A549 (cell line): ENCODE data around the gene CCNQ.

Source experiments
- CHD2 ChIP-seq: fragments of 150-350 bp; IDR thresholded peaks from 2 replicates; pipeline ENCODE4 v1.6.1; 2014; ENCODE audit warnings: low read length; ENCODE audit not compliant: partially characterized antibody
- JUNB ChIP-seq: fragments of >200 bp; sonication (Bioruptor Twin); formaldehyde crosslinking; IDR thresholded peaks from 2 replicates; pipeline ENCODE4 v1.6.1; 2016
- POLR2AphosphoS2 ChIP-seq: conservative IDR thresholded peaks from 2 replicates; pipeline ENCODE4 v1.6.1; 2012; ENCODE audit warnings: low read length, improper control_type of control experiment, inconsistent platforms
- RAD21 ChIP-seq, 2 experiments: fragments of >200 bp in 1 of 2; sonication (Bioruptor Twin) in 1 of 2; formaldehyde crosslinking in 1 of 2; IDR thresholded peaks in 1 of 2; conservative IDR thresholded peaks in 1 of 2; 2 replicates in 1 of 2; 3 replicates in 1 of 2; pipeline ENCODE4 v1.6.1; 2012 to 2018; ENCODE audit warnings: inconsistent platforms in 1 of 2
- SMC3 ChIP-seq: fragments of >200 bp; sonication (Bioruptor Twin); formaldehyde crosslinking; IDR thresholded peaks from 3 replicates; pipeline ENCODE4 v1.6.1; 2018; ENCODE audit warnings: inconsistent platforms
- TF ChIP-seq, protein P1 (sequence below): fragments of >200 bp; sonication (Bioruptor Twin); formaldehyde crosslinking; IDR thresholded peaks from 3 replicates; pipeline ENCODE4 v1.5.1; 2016
- TF ChIP-seq, protein P2 (sequence below): fragments of 200-600 bp; sonication (generic); IDR thresholded peaks from 2 replicates; pipeline ENCODE4 v1.6.1; 2016; ENCODE audit warnings: antibody characterized with exemption, mild to moderate bottlenecking, moderate library complexity

DNA sequence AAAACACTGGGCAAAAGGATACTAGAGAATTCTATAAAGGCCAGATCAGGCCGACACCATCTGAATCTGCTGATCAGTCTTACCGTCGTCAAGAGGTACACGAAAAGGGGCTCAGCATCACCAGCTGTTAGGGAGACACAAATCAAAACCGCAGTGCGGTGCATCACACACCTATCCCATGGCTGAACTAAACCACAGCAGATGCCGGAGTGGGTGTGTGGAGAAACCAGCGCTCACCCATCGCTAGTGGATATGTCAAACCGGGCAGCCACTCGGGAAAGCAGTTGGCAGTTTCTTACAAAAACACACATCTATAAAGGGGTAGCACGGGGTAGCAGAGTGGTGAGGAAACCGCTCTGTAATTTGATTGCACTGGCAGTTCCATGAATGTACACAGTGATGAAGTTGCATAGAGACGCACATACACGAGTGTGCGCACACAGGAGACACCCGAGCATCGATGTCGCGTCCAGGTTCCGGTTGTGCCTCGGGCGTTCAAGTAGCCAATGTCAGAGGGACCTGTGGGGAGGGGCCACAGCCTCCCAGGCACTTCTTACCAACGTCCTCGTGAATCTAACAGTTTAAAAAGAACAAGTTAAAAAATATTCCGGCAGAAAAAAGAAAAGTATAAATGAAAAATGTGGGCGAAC lies 23.1 kb upstream of the CCNQ start:
- TF ChIP-seq, protein P1, sequence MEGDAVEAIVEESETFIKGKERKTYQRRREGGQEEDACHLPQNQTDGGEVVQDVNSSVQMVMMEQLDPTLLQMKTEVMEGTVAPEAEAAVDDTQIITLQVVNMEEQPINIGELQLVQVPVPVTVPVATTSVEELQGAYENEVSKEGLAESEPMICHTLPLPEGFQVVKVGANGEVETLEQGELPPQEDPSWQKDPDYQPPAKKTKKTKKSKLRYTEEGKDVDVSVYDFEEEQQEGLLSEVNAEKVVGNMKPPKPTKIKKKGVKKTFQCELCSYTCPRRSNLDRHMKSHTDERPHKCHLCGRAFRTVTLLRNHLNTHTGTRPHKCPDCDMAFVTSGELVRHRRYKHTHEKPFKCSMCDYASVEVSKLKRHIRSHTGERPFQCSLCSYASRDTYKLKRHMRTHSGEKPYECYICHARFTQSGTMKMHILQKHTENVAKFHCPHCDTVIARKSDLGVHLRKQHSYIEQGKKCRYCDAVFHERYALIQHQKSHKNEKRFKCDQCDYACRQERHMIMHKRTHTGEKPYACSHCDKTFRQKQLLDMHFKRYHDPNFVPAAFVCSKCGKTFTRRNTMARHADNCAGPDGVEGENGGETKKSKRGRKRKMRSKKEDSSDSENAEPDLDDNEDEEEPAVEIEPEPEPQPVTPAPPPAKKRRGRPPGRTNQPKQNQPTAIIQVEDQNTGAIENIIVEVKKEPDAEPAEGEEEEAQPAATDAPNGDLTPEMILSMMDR: no peak
- no peak for TF ChIP-seq RAD21 (conservative IDR thresholded peaks at IDR 0.05 in 1 of 2, IDR thresholded peaks at IDR 0.05 in 1 of 2)
- TF ChIP-seq, protein P2, sequence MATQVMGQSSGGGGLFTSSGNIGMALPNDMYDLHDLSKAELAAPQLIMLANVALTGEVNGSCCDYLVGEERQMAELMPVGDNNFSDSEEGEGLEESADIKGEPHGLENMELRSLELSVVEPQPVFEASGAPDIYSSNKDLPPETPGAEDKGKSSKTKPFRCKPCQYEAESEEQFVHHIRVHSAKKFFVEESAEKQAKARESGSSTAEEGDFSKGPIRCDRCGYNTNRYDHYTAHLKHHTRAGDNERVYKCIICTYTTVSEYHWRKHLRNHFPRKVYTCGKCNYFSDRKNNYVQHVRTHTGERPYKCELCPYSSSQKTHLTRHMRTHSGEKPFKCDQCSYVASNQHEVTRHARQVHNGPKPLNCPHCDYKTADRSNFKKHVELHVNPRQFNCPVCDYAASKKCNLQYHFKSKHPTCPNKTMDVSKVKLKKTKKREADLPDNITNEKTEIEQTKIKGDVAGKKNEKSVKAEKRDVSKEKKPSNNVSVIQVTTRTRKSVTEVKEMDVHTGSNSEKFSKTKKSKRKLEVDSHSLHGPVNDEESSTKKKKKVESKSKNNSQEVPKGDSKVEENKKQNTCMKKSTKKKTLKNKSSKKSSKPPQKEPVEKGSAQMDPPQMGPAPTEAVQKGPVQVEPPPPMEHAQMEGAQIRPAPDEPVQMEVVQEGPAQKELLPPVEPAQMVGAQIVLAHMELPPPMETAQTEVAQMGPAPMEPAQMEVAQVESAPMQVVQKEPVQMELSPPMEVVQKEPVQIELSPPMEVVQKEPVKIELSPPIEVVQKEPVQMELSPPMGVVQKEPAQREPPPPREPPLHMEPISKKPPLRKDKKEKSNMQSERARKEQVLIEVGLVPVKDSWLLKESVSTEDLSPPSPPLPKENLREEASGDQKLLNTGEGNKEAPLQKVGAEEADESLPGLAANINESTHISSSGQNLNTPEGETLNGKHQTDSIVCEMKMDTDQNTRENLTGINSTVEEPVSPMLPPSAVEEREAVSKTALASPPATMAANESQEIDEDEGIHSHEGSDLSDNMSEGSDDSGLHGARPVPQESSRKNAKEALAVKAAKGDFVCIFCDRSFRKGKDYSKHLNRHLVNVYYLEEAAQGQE: no peak
- no peak for TF ChIP-seq POLR2AphosphoS2
- TF ChIP-seq CHD2: no peak
- TF ChIP-seq SMC3: no peak
- no peak for TF ChIP-seq JUNB
